Hepatocyte (in vitro differentiated cells): ENCODE measurements around the gene SAMD3. TPM values are rescaled to one million over a fixed set of nuclear protein-coding genes. Genes with fewer than 3 reads are reported as not detected.
"Not testable (repeated sequence)": the region's sequence is repeated elsewhere in the genome, so short reads cannot be mapped to it uniquely, and the experiment has no call there.

Source experiments
- DNase-seq: peaks from one replicate; pipeline ENCODE4 v3.0.0-alpha.2; 2016; ENCODE audit warnings: low spot score
- H2AFZ ChIP-seq: fragments of 200-600 bp; sonication (generic); 2 replicates; pipeline ENCODE4 v1.6.0; 2016; ENCODE audit warnings: antibody characterized with exemption, mild to moderate bottlenecking
- H3K27ac ChIP-seq: fragments of 200-600 bp; sonication (generic); 2 replicates; pipeline ENCODE4 v1.5.1; 2016; ENCODE audit warnings: mild to moderate bottlenecking
- H3K27me3 ChIP-seq: fragments of 200-600 bp; sonication (generic); 2 replicates; pipeline ENCODE4 v1.6.1; 2016
- H3K36me3 ChIP-seq: fragments of 200-600 bp; sonication (generic); replicated peaks from 2 replicates; pipeline ENCODE4 v1.5.1; 2016; ENCODE audit warnings: low read depth; ENCODE audit not compliant: insufficient read depth
- H3K4me1 ChIP-seq: fragments of 200-600 bp; sonication (generic); 2 replicates; pipeline ENCODE4 v1.5.1; 2016; ENCODE audit warnings: mild to moderate bottlenecking, moderate library complexity; ENCODE audit not compliant: insufficient read depth
- H3K4me2 ChIP-seq: fragments of 200-600 bp; sonication (generic); 2 replicates; pipeline ENCODE4 v1.6.0; 2016
- H3K4me3 ChIP-seq: fragments of 200-600 bp; sonication (generic); 2 replicates; pipeline ENCODE4 v1.5.1; 2016; ENCODE audit warnings: mild to moderate bottlenecking
- H3K79me2 ChIP-seq: fragments of 200-600 bp; sonication (generic); 2 replicates; pipeline ENCODE4 v1.6.0; 2017; ENCODE audit warnings: mild to moderate bottlenecking
- H3K9me2 ChIP-seq: fragments of 200-600 bp; sonication (generic); replicated peaks from 2 replicates; pipeline ENCODE4 v1.6.0; 2017; ENCODE audit warnings: mild to moderate bottlenecking; ENCODE audit not compliant: insufficient read depth
- H3K9me3 ChIP-seq: fragments of 200-600 bp; sonication (generic); 2 replicates; pipeline ENCODE4 v1.5.1; 2016; ENCODE audit warnings: low read depth, mild to moderate bottlenecking
- H4K20me1 ChIP-seq: fragments of 200-600 bp; sonication (generic); 2 replicates; pipeline ENCODE4 v1.6.0; 2016; ENCODE audit warnings: mild to moderate bottlenecking; ENCODE audit not compliant: insufficient read depth, poor library complexity, severe bottlenecking
- CTCF ChIP-seq: fragments of 200-600 bp; sonication (generic); IDR thresholded peaks from 2 replicates; pipeline ENCODE4 v1.5.1; 2016; ENCODE audit warnings: antibody characterized with exemption, mild to moderate bottlenecking; ENCODE audit not compliant: poor library complexity
- EZH2 ChIP-seq: fragments of 200-600 bp; sonication (generic); IDR thresholded peaks from 2 replicates; pipeline ENCODE4 v1.6.1; 2016; ENCODE audit warnings: antibody characterized with exemption, mild to moderate bottlenecking, borderline replicate concordance
- EZH2phosphoT487 ChIP-seq: fragments of 200-600 bp; sonication (generic); IDR thresholded peaks from one replicate; pipeline ENCODE4 v1.6.1; 2018; ENCODE audit warnings: antibody characterized with exemption, mild to moderate bottlenecking, low read depth, moderate library complexity; ENCODE audit not compliant: unreplicated experiment, severe bottlenecking
- WGBS: methylation state at CpG from one replicate; pipeline ENCODE4 v1.1.6; 2016; ENCODE audit warnings: low lambda C conversion rate; ENCODE audit errors: missing lambda C conversion rate; 5-methylcytosine and 5-hydroxymethylcytosine counted together
- polyA plus RNA-seq: library from polyadenylated mRNA; unstranded; fragments of >200 nt; fragmentation: Nextera tagmentation; extraction: Ambion mirVana; gene quantifications from 2 replicates; pipeline ENCODE4 v1.2.1, GENCODE V29; 2016
- total RNA-seq: library from RNA; depleted of rRNA; stranded (reverse); fragments of >200 nt; gene quantifications from 2 replicates; pipeline ENCODE4 v1.2.3, GENCODE V29; 2014

The SAMD3 gene
- total and polyA plus RNA-seq, 2 experiments from 2014 or later: 0.81 to 2.2 TPM

- H4K20me1 ChIP-seq: no peaks in the 10 kb centered on the region
- peak; percentile 76 for DNase-seq
- no peaks in the 10 kb centered on the region for H3K27me3 ChIP-seq
- no peaks in the 10 kb centered on the region for H3K79me2 ChIP-seq
- 77% methylated on average over 1 of the region's 1 CpG for WGBS
- no peak overlapping the region for H2AFZ ChIP-seq
- H3K4me2 ChIP-seq: no peak overlapping the region
- no peaks in the 10 kb centered on the region for H3K36me3 ChIP-seq
- no peaks in the 10 kb centered on the region for H3K9me2 ChIP-seq
- no peaks in the 10 kb centered on the region for H3K9me3 ChIP-seq
- no peak overlapping the region for H3K4me3 ChIP-seq
- H3K4me1 ChIP-seq: peaks cover 6% of the 10 kb centered on the region
- TF ChIP-seq EZH2phosphoT487 (no peak), CTCF (no peak), EZH2 (no peak)
- H3K27ac ChIP-seq: peak overlapping the region; percentile 49
These were observed 44.1 kb downstream of the SAMD3 start for GRCh38 chr6:130178692-130179091.

- no peak overlapping the region for H3K27ac ChIP-seq
- no peak for DNase-seq
- H3K79me2 ChIP-seq: no peaks in the 10 kb centered on the region
- no peaks in the 10 kb centered on the region for H3K36me3 ChIP-seq
- no peaks in the 10 kb centered on the region for H3K9me2 ChIP-seq
- WGBS: 100% methylated on average over 1 of the region's 1 CpG
- no peak overlapping the region for H2AFZ ChIP-seq
- H3K27me3 ChIP-seq: no peaks in the 10 kb centered on the region
- peaks cover 6% of the 10 kb centered on the region for H3K4me1 ChIP-seq
- no peak overlapping the region for H3K4me2 ChIP-seq
- no peak for TF ChIP-seq EZH2phosphoT487
- no peak for TF ChIP-seq CTCF
- no peak for TF ChIP-seq EZH2
- H3K9me3 ChIP-seq: no peaks in the 10 kb centered on the region
- H4K20me1 ChIP-seq: no peaks in the 10 kb centered on the region
- H3K4me3 ChIP-seq: no peak overlapping the region
These were observed 46.4 kb downstream of the SAMD3 start for GRCh38 chr6:130176378-130176777.

DNA sequence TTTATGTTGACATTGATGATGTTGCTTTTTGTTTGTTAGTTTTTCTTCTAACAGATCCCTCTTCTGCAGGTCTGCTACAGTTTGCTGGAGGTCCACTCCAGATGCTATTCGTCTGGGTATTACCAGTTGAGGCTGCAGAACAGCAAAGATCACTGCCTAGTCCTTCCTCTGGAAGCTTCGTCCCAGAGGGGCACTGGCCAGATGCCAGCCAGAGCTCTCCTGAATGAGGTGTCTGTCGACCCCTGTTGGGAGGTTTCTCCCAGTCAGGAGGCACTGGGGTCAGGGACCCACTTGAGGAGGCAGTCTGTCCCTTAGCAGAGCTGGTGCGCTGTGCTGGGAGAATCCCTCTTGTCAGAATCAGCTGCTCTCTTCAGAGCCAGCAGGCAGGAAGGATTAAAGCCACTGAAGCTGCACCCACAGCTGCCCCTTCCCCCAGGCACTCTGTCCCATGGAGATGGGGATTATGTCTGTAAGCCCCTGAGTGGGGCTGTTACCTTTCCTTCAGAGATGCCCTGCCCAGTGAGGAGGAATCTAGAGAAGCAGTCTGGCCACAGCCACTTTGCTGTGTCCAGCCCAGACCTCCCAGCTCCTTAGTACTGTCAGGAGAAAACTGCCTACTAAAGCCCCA is 49.3 kb downstream of the SAMD3 start:
- H3K4me2 ChIP-seq, H3K4me1 ChIP-seq, H3K79me2 ChIP-seq, H2AFZ ChIP-seq, H3K27ac ChIP-seq, H4K20me1 ChIP-seq, H3K4me3 ChIP-seq, H3K27me3 ChIP-seq, H3K9me3 ChIP-seq, DNase-seq, H3K36me3 ChIP-seq, H3K9me2 ChIP-seq: not testable (repeated sequence)
- 86% methylated on average over 4 of the region's 4 CpGs for WGBS

- not testable (repeated sequence) for H3K4me1 ChIP-seq
These were observed 52.6 kb downstream of the SAMD3 start for GRCh38 chr6:130170160-130170559.

More at GRCh38 chr6:130170160-130170559, 52.6 kb downstream of the SAMD3 start:
- H3K27ac ChIP-seq, H3K9me3 ChIP-seq, H2AFZ ChIP-seq, H3K4me3 ChIP-seq, DNase-seq, H4K20me1 ChIP-seq, H3K4me2 ChIP-seq, H3K79me2 ChIP-seq, H3K36me3 ChIP-seq, H3K27me3 ChIP-seq, H3K9me2 ChIP-seq: not testable (repeated sequence)
- 97% methylated on average over 4 of the region's 4 CpGs for WGBS
